A549 (cell line): ENCODE results near the gene SMC5. TPM values are rescaled to one million over a fixed set of nuclear protein-coding genes. Genes with fewer than 3 reads are reported as not detected.

Source experiments
- ATAC-seq, 2 experiments: fragments of 200-7000 bp in 1 of 2; fragments of >200 bp in 1 of 2; cut with Nextera tagmentation in 1 of 2; cut with Tn5 transposase in 1 of 2; 3 replicates each; pipeline versions ENCODE4 v1.8.0 to v1.9.1; 2018 to 2020; ENCODE audit warnings: mild to moderate bottlenecking in 1 of 2, moderate library complexity in 1 of 2
- CTCF ChIA-PET: fragments of 300-600 bp; sonication (Branson Sonifier 250); formaldehyde crosslinking; extraction: SDS; loops from one replicate; lab custom pipeline; 2021; ENCODE audit warnings: antibody characterized with exemption, inconsistent platforms; lab: Yijun Ruan, JAX
- POLR2A ChIA-PET: fragments of 350-600 bp; formaldehyde crosslinking; extraction: SDS; loops from one replicate; lab custom pipeline; 2021; ENCODE audit warnings: antibody characterized with exemption, inconsistent platforms; lab: Yijun Ruan, JAX
- DNase-seq, 2 experiments: peaks; one replicate each; pipeline versions ENCODE4 v3.0.0 to v3.0.0-alpha.2; 2011 to 2016; ENCODE audit warnings: low read depth in 1 of 2, low spot score in 1 of 2
- FAIRE-seq: peaks from 2 replicates; lab custom pipeline; 2011; peaks lifted over from hg19 to GRCh38; lab: Jason Lieb, UNC
- H3K27ac ChIP-seq, 2 experiments: fragments of >200 bp; sonication (Bioruptor Twin); formaldehyde crosslinking; 3 replicates each; pipeline ENCODE4 v1.5.1; 2016 to 2017
- H3K4me1 ChIP-seq: fragments of >200 bp; sonication (Bioruptor Twin); formaldehyde crosslinking; 3 replicates; pipeline ENCODE4 v1.6.1; 2016
- H3K4me2 ChIP-seq: fragments of >200 bp; sonication (Bioruptor Twin); formaldehyde crosslinking; 3 replicates; pipeline ENCODE4 v1.6.1; 2016
- H3K4me3 ChIP-seq: fragments of >200 bp; sonication (Bioruptor Twin); formaldehyde crosslinking; 3 replicates; pipeline ENCODE4 v1.5.1; 2016
- H3K9me3 ChIP-seq: fragments of >200 bp; sonication (Bioruptor Twin); formaldehyde crosslinking; 3 replicates; pipeline ENCODE4 v1.6.1; 2016
- CBX8 ChIP-seq: fragments of 200-600 bp; sonication (generic); IDR thresholded peaks from 2 replicates; pipeline ENCODE4 v1.6.1; 2016
- CEBPB ChIP-seq, 2 experiments: fragments of >200 bp in 1 of 2; sonication (Bioruptor Twin) in 1 of 2; formaldehyde crosslinking in 1 of 2; IDR thresholded peaks; 2 replicates each; pipeline ENCODE4 v1.6.1; 2012 to 2016
- CHD2 ChIP-seq: fragments of 150-350 bp; IDR thresholded peaks from 2 replicates; pipeline ENCODE4 v1.6.1; 2014; ENCODE audit warnings: low read length; ENCODE audit not compliant: partially characterized antibody
- EHF ChIP-seq: fragments of 250-450 bp; sonication (Bioruptor Pico); IDR thresholded peaks from 2 replicates; pipeline ENCODE4 v1.5.0; 2020; ENCODE audit warnings: mild to moderate bottlenecking
- FOSL2 ChIP-seq, 2 experiments: fragments of 450-650 bp in 1 of 2; fragments of >200 bp in 1 of 2; sonication (Bioruptor Twin) in 1 of 2; formaldehyde crosslinking; IDR thresholded peaks; 2 replicates each; pipeline versions ENCODE4 v1.5.0 to v1.6.1; 2016 to 2020; ENCODE audit warnings: mild to moderate bottlenecking in 1 of 2, moderate library complexity in 1 of 2
- HOXA7 ChIP-seq: fragments of 250-450 bp; sonication (Bioruptor Pico); IDR thresholded peaks from 2 replicates; pipeline ENCODE4 v1.5.0; 2020; ENCODE audit warnings: mild to moderate bottlenecking, moderate library complexity
- JUN ChIP-seq, 2 experiments: fragments of >200 bp; sonication (Bioruptor Twin); formaldehyde crosslinking; IDR thresholded peaks; 2 replicates in 1 of 2; 3 replicates in 1 of 2; pipeline ENCODE4 v1.6.1; 2016 to 2017
- MYC ChIP-seq: IDR thresholded peaks from 2 replicates; pipeline ENCODE4 v1.6.1; 2012; ENCODE audit warnings: mild to moderate bottlenecking, inconsistent platforms, low read length, improper control_type of control experiment, borderline replicate concordance
- NR3C1 ChIP-seq: fragments of >200 bp; sonication (Bioruptor Twin); formaldehyde crosslinking; IDR thresholded peaks from 3 replicates; pipeline ENCODE4 v1.6.1; 2017
- PHF8 ChIP-seq: fragments of 200-600 bp; sonication (generic); IDR thresholded peaks from 2 replicates; pipeline ENCODE4 v1.6.1; 2016; ENCODE audit warnings: low read depth, mild to moderate bottlenecking, antibody characterized with exemption, moderate library complexity, borderline replicate concordance
- POLR2A ChIP-seq: IDR thresholded peaks from 2 replicates; pipeline ENCODE4 v1.6.1; 2012; ENCODE audit warnings: mild to moderate bottlenecking, low read length
- RAD21 ChIP-seq, 2 experiments: fragments of >200 bp in 1 of 2; sonication (Bioruptor Twin) in 1 of 2; formaldehyde crosslinking in 1 of 2; IDR thresholded peaks in 1 of 2; conservative IDR thresholded peaks in 1 of 2; 2 replicates in 1 of 2; 3 replicates in 1 of 2; pipeline ENCODE4 v1.6.1; 2012 to 2018; ENCODE audit warnings: inconsistent platforms in 1 of 2
- SMC3 ChIP-seq: fragments of >200 bp; sonication (Bioruptor Twin); formaldehyde crosslinking; IDR thresholded peaks from 3 replicates; pipeline ENCODE4 v1.6.1; 2018; ENCODE audit warnings: inconsistent platforms
- WGBS: methylation state at CpG from one replicate; pipeline ENCODE4 v1.1.6; 2017; ENCODE audit errors: missing lambda C conversion rate; 5-methylcytosine and 5-hydroxymethylcytosine counted together
- polyA minus RNA-seq: library from RNA; depleted of rRNA, polyadenylated mRNA; stranded (reverse); fragments of >200 nt; gene quantifications from 2 replicates; pipeline ENCODE4 v1.2.3, GENCODE V29; 2011; rRNA and poly(A)+ RNA removed
- polyA plus RNA-seq, 4 experiments: library from polyadenylated mRNA; depleted of rRNA in 3 of 4; stranded (reverse); fragments of >200 nt; fragmentation: RNase III in 1 of 4; extraction: RNeasy Plus Mini Kit Qiagen cat#74134 plus additional on column Dnase treatment in 1 of 4; gene quantifications; 2 replicates in 3 of 4; 3 replicates in 1 of 4; pipeline ENCODE4 v1.2.3, GENCODE V29; 2011 to 2017
- TF ChIP-seq, protein P1 (sequence below): fragments of >200 bp; sonication (Bioruptor Twin); formaldehyde crosslinking; IDR thresholded peaks from 3 replicates; pipeline ENCODE4 v1.5.1; 2016
- TF ChIP-seq, protein P2 (sequence below): fragments of >200 bp; sonication (Bioruptor Twin); formaldehyde crosslinking; IDR thresholded peaks from 2 replicates; pipeline ENCODE4 v1.6.1; 2016
- TF ChIP-seq, protein P3 (sequence below): fragments of >200 bp; sonication (Bioruptor Twin); formaldehyde crosslinking; IDR thresholded peaks from 3 replicates; pipeline ENCODE4 v1.6.1; 2016
- TF ChIP-seq, protein P4 (sequence below): IDR thresholded peaks from 2 replicates; pipeline ENCODE4 v1.6.1; 2012
- TF ChIP-seq, protein P5 (sequence below): IDR thresholded peaks from 2 replicates; pipeline ENCODE4 v1.6.1; 2012; ENCODE audit warnings: low read depth, borderline replicate concordance
- TF ChIP-seq, protein P6 (sequence below): fragments of 200-600 bp; sonication (generic); IDR thresholded peaks from 2 replicates; pipeline ENCODE4 v1.6.1; 2016; ENCODE audit warnings: antibody characterized with exemption, mild to moderate bottlenecking, moderate library complexity
- TF ChIP-seq, protein P7 (sequence below): IDR thresholded peaks from 2 replicates; pipeline ENCODE4 v1.6.1; 2012

SMC5 gene
- polyA plus RNA-seq (2011; rRNA removed) (16.5 and 28.0 TPM in 2 replicates), polyA plus RNA-seq (2017; fragmentation: RNase III; extraction: RNeasy Plus Mini Kit Qiagen cat#74134 plus additional on column Dnase treatment) (17.4 to 18.5 TPM (median 18.0 TPM) in 3 replicates), polyA minus RNA-seq (6.5 TPM in 2 replicates)
- polyA plus RNA-seq (2012; cell fraction: cytosol; rRNA removed), result 4.0 and 4.1 TPM in 2 replicates
- polyA plus RNA-seq (2012; cell fraction: nucleus; rRNA removed), result 4.4 and 7.5 TPM in 2 replicates

DNA sequence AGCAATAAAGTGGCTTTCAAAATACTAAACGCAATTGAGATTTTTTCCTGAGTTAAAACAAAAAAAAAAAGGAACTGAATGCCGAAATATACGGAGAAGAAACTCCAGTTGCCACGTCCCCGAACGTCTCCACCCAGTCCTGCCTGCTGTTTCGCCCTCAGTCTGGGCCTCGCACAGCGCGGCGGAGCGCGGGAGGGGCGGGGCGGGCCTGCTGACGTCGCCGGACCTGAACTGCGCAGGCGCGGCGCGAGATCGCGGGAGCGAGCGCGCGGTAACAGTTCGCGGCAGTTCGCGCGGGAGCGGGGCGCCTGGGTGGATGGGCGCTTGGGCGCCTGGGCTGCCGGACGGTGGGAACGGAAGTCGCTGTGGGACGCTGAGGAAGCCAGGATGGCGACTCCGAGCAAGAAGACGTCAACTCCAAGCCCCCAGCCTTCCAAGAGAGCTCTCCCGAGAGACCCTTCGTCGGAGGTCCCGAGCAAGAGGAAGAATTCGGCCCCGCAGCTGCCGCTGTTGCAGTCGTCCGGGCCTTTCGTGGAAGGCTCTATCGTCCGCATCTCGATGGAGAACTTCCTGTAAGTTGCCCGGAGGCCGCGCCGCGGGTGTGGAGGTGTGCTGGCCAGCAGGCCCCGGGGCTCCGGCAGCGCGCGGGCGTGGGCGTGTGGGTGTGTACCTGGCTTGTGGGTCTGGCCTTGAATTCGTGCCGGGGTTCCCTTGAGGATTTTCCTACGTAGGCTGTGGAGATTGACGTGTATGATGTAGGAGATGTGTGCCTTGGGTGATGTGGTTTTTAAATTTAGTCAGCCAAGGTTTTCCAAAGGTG is at the start of gene SMC5:
SMC5 (plus strand) TSS at position 287 of the 820 bp plus-strand sequence; CDS start at position 388, 101 bp downstream.
- peak; percentile 95 to 96 for ATAC-seq
- peak within 1 kb of the TSS; percentile 90 to 93 for H3K27ac ChIP-seq
- FAIRE-seq, result peak; percentile 18
- H3K9me3 ChIP-seq, result no peaks in the 10 kb centered on the region
- TF ChIP-seq HOXA7 (CRISPR knock-in tag) (no peak), EHF (CRISPR knock-in tag) (no peak), CHD2 (peak; percentile 86), SMC3 (no peak), RAD21 (conservative IDR thresholded peaks at IDR 0.05 in 1 of 2, IDR thresholded peaks at IDR 0.05 in 1 of 2) (no peak), MYC (0 out of 2 replicates have a peak, but pooled peaks have one; percentile 2), POLR2A (peak; percentile 94), JUN (IDR thresholded peaks at IDR 0.05) (peak; percentile 68 to 90; a peak in 4 of 5 replicates), CBX8 (no peak), NR3C1 (no peak), FOSL2 (IDR thresholded peaks at IDR 0.05) (no peak), FOSL2 (CRISPR knock-in tag; IDR thresholded peaks at IDR 0.05) (no peak), CEBPB (IDR thresholded peaks at IDR 0.05) (no peak), PHF8 (peak; percentile 83)
- TF ChIP-seq, protein P1, sequence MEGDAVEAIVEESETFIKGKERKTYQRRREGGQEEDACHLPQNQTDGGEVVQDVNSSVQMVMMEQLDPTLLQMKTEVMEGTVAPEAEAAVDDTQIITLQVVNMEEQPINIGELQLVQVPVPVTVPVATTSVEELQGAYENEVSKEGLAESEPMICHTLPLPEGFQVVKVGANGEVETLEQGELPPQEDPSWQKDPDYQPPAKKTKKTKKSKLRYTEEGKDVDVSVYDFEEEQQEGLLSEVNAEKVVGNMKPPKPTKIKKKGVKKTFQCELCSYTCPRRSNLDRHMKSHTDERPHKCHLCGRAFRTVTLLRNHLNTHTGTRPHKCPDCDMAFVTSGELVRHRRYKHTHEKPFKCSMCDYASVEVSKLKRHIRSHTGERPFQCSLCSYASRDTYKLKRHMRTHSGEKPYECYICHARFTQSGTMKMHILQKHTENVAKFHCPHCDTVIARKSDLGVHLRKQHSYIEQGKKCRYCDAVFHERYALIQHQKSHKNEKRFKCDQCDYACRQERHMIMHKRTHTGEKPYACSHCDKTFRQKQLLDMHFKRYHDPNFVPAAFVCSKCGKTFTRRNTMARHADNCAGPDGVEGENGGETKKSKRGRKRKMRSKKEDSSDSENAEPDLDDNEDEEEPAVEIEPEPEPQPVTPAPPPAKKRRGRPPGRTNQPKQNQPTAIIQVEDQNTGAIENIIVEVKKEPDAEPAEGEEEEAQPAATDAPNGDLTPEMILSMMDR, result no peak
- TF ChIP-seq, protein P2, sequence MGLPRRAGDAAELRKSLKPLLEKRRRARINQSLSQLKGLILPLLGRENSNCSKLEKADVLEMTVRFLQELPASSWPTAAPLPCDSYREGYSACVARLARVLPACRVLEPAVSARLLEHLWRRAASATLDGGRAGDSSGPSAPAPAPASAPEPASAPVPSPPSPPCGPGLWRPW, result no peak
- TF ChIP-seq, protein P3, sequence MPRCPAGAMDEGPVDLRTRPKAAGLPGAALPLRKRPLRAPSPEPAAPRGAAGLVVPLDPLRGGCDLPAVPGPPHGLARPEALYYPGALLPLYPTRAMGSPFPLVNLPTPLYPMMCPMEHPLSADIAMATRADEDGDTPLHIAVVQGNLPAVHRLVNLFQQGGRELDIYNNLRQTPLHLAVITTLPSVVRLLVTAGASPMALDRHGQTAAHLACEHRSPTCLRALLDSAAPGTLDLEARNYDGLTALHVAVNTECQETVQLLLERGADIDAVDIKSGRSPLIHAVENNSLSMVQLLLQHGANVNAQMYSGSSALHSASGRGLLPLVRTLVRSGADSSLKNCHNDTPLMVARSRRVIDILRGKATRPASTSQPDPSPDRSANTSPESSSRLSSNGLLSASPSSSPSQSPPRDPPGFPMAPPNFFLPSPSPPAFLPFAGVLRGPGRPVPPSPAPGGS, result peak; percentile 90; the same call in 2 of the 3 replicates
- TF ChIP-seq, protein P4, sequence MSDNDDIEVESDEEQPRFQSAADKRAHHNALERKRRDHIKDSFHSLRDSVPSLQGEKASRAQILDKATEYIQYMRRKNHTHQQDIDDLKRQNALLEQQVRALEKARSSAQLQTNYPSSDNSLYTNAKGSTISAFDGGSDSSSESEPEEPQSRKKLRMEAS, result peak; percentile 92
- TF ChIP-seq, protein P5, sequence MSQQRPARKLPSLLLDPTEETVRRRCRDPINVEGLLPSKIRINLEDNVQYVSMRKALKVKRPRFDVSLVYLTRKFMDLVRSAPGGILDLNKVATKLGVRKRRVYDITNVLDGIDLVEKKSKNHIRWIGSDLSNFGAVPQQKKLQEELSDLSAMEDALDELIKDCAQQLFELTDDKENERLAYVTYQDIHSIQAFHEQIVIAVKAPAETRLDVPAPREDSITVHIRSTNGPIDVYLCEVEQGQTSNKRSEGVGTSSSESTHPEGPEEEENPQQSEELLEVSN, result peak; percentile 92
- TF ChIP-seq, protein P6, sequence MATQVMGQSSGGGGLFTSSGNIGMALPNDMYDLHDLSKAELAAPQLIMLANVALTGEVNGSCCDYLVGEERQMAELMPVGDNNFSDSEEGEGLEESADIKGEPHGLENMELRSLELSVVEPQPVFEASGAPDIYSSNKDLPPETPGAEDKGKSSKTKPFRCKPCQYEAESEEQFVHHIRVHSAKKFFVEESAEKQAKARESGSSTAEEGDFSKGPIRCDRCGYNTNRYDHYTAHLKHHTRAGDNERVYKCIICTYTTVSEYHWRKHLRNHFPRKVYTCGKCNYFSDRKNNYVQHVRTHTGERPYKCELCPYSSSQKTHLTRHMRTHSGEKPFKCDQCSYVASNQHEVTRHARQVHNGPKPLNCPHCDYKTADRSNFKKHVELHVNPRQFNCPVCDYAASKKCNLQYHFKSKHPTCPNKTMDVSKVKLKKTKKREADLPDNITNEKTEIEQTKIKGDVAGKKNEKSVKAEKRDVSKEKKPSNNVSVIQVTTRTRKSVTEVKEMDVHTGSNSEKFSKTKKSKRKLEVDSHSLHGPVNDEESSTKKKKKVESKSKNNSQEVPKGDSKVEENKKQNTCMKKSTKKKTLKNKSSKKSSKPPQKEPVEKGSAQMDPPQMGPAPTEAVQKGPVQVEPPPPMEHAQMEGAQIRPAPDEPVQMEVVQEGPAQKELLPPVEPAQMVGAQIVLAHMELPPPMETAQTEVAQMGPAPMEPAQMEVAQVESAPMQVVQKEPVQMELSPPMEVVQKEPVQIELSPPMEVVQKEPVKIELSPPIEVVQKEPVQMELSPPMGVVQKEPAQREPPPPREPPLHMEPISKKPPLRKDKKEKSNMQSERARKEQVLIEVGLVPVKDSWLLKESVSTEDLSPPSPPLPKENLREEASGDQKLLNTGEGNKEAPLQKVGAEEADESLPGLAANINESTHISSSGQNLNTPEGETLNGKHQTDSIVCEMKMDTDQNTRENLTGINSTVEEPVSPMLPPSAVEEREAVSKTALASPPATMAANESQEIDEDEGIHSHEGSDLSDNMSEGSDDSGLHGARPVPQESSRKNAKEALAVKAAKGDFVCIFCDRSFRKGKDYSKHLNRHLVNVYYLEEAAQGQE, result peak; percentile 77
- TF ChIP-seq, protein P7, sequence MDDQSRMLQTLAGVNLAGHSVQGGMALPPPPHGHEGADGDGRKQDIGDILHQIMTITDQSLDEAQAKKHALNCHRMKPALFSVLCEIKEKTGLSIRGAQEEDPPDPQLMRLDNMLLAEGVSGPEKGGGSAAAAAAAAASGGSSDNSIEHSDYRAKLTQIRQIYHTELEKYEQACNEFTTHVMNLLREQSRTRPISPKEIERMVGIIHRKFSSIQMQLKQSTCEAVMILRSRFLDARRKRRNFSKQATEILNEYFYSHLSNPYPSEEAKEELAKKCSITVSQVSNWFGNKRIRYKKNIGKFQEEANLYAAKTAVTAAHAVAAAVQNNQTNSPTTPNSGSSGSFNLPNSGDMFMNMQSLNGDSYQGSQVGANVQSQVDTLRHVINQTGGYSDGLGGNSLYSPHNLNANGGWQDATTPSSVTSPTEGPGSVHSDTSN, result no peak
- ChIA-PET CTCF (no interaction called here), POLR2A (interaction anchor here (1.1 kb wide), 1 partner anchor 11 kb away, joined by 3 read pairs; no protein-coding TSS in a partner anchor)
- peak; percentile 74 to 93 for DNase-seq
- peak within 1 kb of the TSS; percentile 78 for H3K4me3 ChIP-seq
- 0% methylated on average over 18 of the region's 75 CpGs for WGBS
- H3K4me2 ChIP-seq, result peak within 1 kb of the TSS; percentile 83
- H3K4me1 ChIP-seq, result 0 out of 3 replicates have a peak, but pooled peaks cover 7% of the 10 kb centered on the region
